Testis (tissue), 2 donors: ENCODE results near the gene HMBS.

Source experiments
- CTCF ChIP-seq, 3 experiments: fragments of 450-650 bp in 2 of 3; fragments of 200-600 bp in 1 of 3; sonication (generic) in 1 of 3; IDR thresholded peaks; one replicate each; pipeline ENCODE4 v1.5.1; 2016 to 2019; ENCODE audit warnings: antibody characterized with exemption in 3 of 3, mild to moderate bottlenecking in 2 of 3, moderate library complexity in 1 of 3
- POLR2A ChIP-seq: fragments of 450-650 bp; IDR thresholded peaks from one replicate; pipeline ENCODE4 v1.6.1; 2017; ENCODE audit warnings: antibody characterized with exemption, mild to moderate bottlenecking, moderate library complexity

GRCh38 chr11:119051440-119052162 lies 33.1 kb upstream of the HMBS start:
- TF ChIP-seq POLR2A (no peak), CTCF (IDR thresholded peaks at IDR 0.05) (no peak)
